HepG2 (cell line): Measurements from ENCODE around the gene UCKL1. TPM values are rescaled to one million over a fixed set of nuclear protein-coding genes. Genes with fewer than 3 reads are reported as not detected.

Source experiments
- ATAC-seq: fragments of 200-7000 bp; cut with Tn5 transposase; 3 replicates; pipeline ENCODE4 v1.9.1; 2020; ENCODE audit warnings: mild to moderate bottlenecking, moderate library complexity
- BruUV-seq: library from RNA; stranded (reverse); fragments of 400-500 nt; replicated peaks from 2 replicates; lab custom pipeline; 2021; lab: Mats Ljungman, UMichigan
- CTCF ChIA-PET: fragments of 300-600 bp; formaldehyde crosslinking; extraction: SDS; loops from one replicate; lab custom pipeline; 2021; ENCODE audit warnings: low total read pairs, inconsistent platforms, low intra/inter-chr PET ratio; lab: Yijun Ruan, JAX
- POLR2A ChIA-PET: fragments of 350-600 bp; sonication (Branson Sonifier 250); formaldehyde crosslinking; loops from one replicate; lab custom pipeline; 2020; ENCODE audit warnings: antibody characterized with exemption, inconsistent platforms; lab: Yijun Ruan, JAX
- DNase-seq: peaks from one replicate; pipeline ENCODE4 v3.0.0-alpha.2; 2015; ENCODE audit warnings: low spot score
- FAIRE-seq: peaks from 3 replicates; lab custom pipeline; 2011; peaks lifted over from hg19 to GRCh38; lab: Jason Lieb, UNC
- H2AFZ ChIP-seq: one replicate; pipeline ENCODE4 v1.6.1; 2011; ENCODE audit warnings: low read length, inconsistent platforms
- H3K27ac ChIP-seq: fragments of 300-600 bp; 3 replicates; pipeline ENCODE4 v1.8.0; 2011; ENCODE audit warnings: mixed run types, mild to moderate bottlenecking, mixed read lengths, low read length, inconsistent platforms; ENCODE audit not compliant: insufficient read depth; ENCODE audit errors: extremely low read length
- H3K27me3 ChIP-seq, 2 experiments: fragments of 200-600 bp in 1 of 2; 2 replicates in 1 of 2; 3 replicates in 1 of 2; pipeline versions ENCODE4 v1.6.0 to v1.8.0; 2011; ENCODE audit warnings: low read length in 2 of 2, mild to moderate bottlenecking in 2 of 2, moderate library complexity in 2 of 2, inconsistent platforms in 1 of 2; ENCODE audit not compliant: insufficient read depth in 2 of 2, control insufficient read depth in 1 of 2
- H3K36me3 ChIP-seq, 2 experiments: fragments of 200-600 bp in 1 of 2; replicated peaks in 1 of 2; 2 replicates in 1 of 2; 3 replicates in 1 of 2; pipeline versions ENCODE4 v1.5.1 to v1.8.0; 2011; ENCODE audit warnings: low read length in 2 of 2, inconsistent platforms in 1 of 2; ENCODE audit not compliant: insufficient read depth in 2 of 2, control insufficient read depth in 1 of 2
- H3K4me1 ChIP-seq: 2 replicates; pipeline ENCODE4 v1.5.1; 2012; ENCODE audit warnings: low read length, inconsistent platforms; ENCODE audit not compliant: insufficient read depth
- H3K4me2 ChIP-seq: 2 replicates; pipeline ENCODE4 v1.6.0; 2011; ENCODE audit warnings: low read depth, low read length, inconsistent platforms
- H3K4me3 ChIP-seq, 3 experiments: fragments of 200-600 bp in 1 of 3; sonication (generic), shearing (Covaris generic) in 1 of 3; replicated peaks in 1 of 3; 2 replicates each; pipeline ENCODE4 v1.5.1; 2011 to 2016; ENCODE audit warnings: low read length in 3 of 3, inconsistent platforms in 2 of 3, low read depth in 2 of 3, mild to moderate bottlenecking in 2 of 3, control low read depth in 1 of 3, mixed read lengths in 1 of 3; ENCODE audit not compliant: insufficient read depth in 1 of 3
- H3K79me2 ChIP-seq: one replicate; pipeline ENCODE4 v1.6.1; 2011; ENCODE audit warnings: low read length, inconsistent platforms; ENCODE audit not compliant: insufficient read depth
- H3K9ac ChIP-seq: 2 replicates; pipeline ENCODE4 v1.6.0; 2011; ENCODE audit warnings: mild to moderate bottlenecking, low read depth, low read length, inconsistent platforms; ENCODE audit not compliant: insufficient read depth
- H3K9me3 ChIP-seq: 2 replicates; pipeline ENCODE4 v1.5.1; 2012; ENCODE audit warnings: mild to moderate bottlenecking, low read length
- H4K20me1 ChIP-seq: 2 replicates; pipeline ENCODE4 v1.6.0; 2011; ENCODE audit warnings: inconsistent platforms, mild to moderate bottlenecking, low read length, moderate library complexity; ENCODE audit not compliant: insufficient read depth
- CCDC6 ChIP-seq: sonication (generic); formaldehyde crosslinking; IDR thresholded peaks from 2 replicates; pipeline ENCODE4 v1.8.1; 2022; ENCODE audit warnings: mild to moderate bottlenecking, missing genetic modification reagents, moderate library complexity
- ELK4 ChIP-seq: sonication (generic); formaldehyde crosslinking; IDR thresholded peaks from 2 replicates; pipeline ENCODE4 v1.9.0; 2021; ENCODE audit warnings: missing genetic modification reagents, borderline replicate concordance
- HDAC2 ChIP-seq: sonication (generic); formaldehyde crosslinking; IDR thresholded peaks from 2 replicates; pipeline ENCODE4 v1.4.0; 2020; ENCODE audit warnings: missing genetic modification reagents
- ISX ChIP-seq: sonication (generic); formaldehyde crosslinking; conservative IDR thresholded peaks from 2 replicates; pipeline ENCODE4 v1.5.0; 2020; ENCODE audit warnings: missing genetic modification reagents
- KMT2B ChIP-seq: IDR thresholded peaks from 2 replicates; pipeline ENCODE4 v1.6.1; 2016; ENCODE audit warnings: missing genetic modification reagents, missing compliant biosample characterization
- NCOA2 ChIP-seq: sonication (generic); formaldehyde crosslinking; IDR thresholded peaks from 2 replicates; pipeline ENCODE4 v1.8.0; 2022; ENCODE audit warnings: inconsistent platforms
- NFIB ChIP-seq: sonication (generic); formaldehyde crosslinking; IDR thresholded peaks from 2 replicates; pipeline ENCODE4 v1.9.0; 2021; ENCODE audit warnings: missing genetic modification reagents, mild to moderate bottlenecking, borderline replicate concordance
- ZNF124 ChIP-seq: sonication (generic); formaldehyde crosslinking; IDR thresholded peaks from 2 replicates; pipeline ENCODE4 v1.4.0; 2020; ENCODE audit warnings: missing genetic modification reagents
- ZNF143 ChIP-seq: sonication (generic); formaldehyde crosslinking; IDR thresholded peaks from 2 replicates; pipeline ENCODE4 v1.4.0; 2020; ENCODE audit warnings: missing genetic modification reagents
- ZNF556 ChIP-seq: sonication (generic); formaldehyde crosslinking; IDR thresholded peaks from 2 replicates; pipeline ENCODE4 v1.4.0; 2020; ENCODE audit warnings: mild to moderate bottlenecking, missing genetic modification reagents, borderline replicate concordance
- WGBS: methylation state at CpG from one replicate; pipeline ENCODE4 v1.1.6; 2017; ENCODE audit warnings: low lambda C conversion rate; 5-methylcytosine and 5-hydroxymethylcytosine counted together
- in situ Hi-C: cut with HindIII; loops from 2 replicates; pipeline ENCODE4 v1.10.0; 2017; ENCODE audit warnings: low pct_unique_long_range_greater_than_20kb; ENCODE audit not compliant: extremely low pct_ligation_motif_present
- intact Hi-C: fragments of 100-400 bp; cut with micrococcal nuclease; formaldehyde crosslinking; loops from one replicate; pipeline ENCODE4 v1.10.0; 2022; ENCODE audit not compliant: unreplicated experiment
- polyA plus RNA-seq, 8 experiments: library from polyadenylated mRNA; depleted of rRNA in 3 of 8; stranded (reverse) in 7 of 8; unstranded in 1 of 8; fragments of >200 nt; fragmentation: Illumina TruSeq in 4 of 8; extraction: Trizol in 4 of 8; gene quantifications; 2 replicates each; pipeline versions ENCODE4 v1.2.1 to v1.2.3, GENCODE V29; 2011 to 2016; ENCODE audit warnings: low read depth in 4 of 8, missing spikeins in 1 of 8, mixed read lengths in 1 of 8; ENCODE audit not compliant: insufficient read depth in 1 of 8
- total RNA-seq, 5 experiments: library from RNA; depleted of rRNA; stranded (reverse); fragments of >200 nt; fragmentation: Illumina TruSeq; extraction: Trizol; gene quantifications; 2 replicates each; pipeline ENCODE4 v1.2.3, GENCODE V29; 2016; ENCODE audit warnings: low read depth in 1 of 5
- TF ChIP-seq, protein P1 (sequence below), 2 experiments: sonication (generic) in 1 of 2; formaldehyde crosslinking in 1 of 2; IDR thresholded peaks; 2 replicates each; pipeline versions ENCODE4 v1.6.1 to v1.9.0; 2014 to 2022; ENCODE audit warnings: antibody characterized with exemption in 1 of 2, borderline replicate concordance in 1 of 2, inconsistent platforms in 1 of 2, low read depth in 1 of 2, missing genetic modification reagents in 1 of 2
- TF ChIP-seq, protein P2 (sequence below): sonication (generic); formaldehyde crosslinking; IDR thresholded peaks from 2 replicates; pipeline ENCODE4 v1.4.0; 2020; ENCODE audit warnings: mild to moderate bottlenecking, missing genetic modification reagents

Gene UCKL1
- total and polyA plus RNA-seq, 2 of the 13 experiments (the other 11 are each of a cell fraction or from before 2014, with no cell fraction given), result 50.2 to 126 TPM

GRCh38 chr20:63978319-63979228 lies 22.4 kb upstream of the UCKL1 start:
- Histone ChIP-seq H3K79me2 (peaks cover 22% of the 10 kb centered on the region), H3K9me3 (no peaks in the 10 kb centered on the region), H3K36me3 (peaks cover 5 to 12% of the 10 kb centered on the region in 2 experiments; a peak in 4 of 5 replicates), H4K20me1 (peaks cover 3% of the 10 kb centered on the region; the same call in 1 of the 2 replicates), H3K4me3 (peak overlapping the region; percentile 82 to 99 (median 95)), H3K9ac (peak overlapping the region; percentile 71), H3K4me2 (peak overlapping the region; percentile 99), H3K27ac (peak overlapping the region; percentile 62), H3K4me1 (peaks cover 43% of the 10 kb centered on the region), H3K27me3 (no peaks in the 10 kb centered on the region; a peak in 1 of 5 replicates), H2AFZ (no peak overlapping the region)
- FAIRE-seq (peak; percentile 72), ATAC-seq (peak; percentile 49), DNase-seq (peak; percentile 79)
- CTCF ChIA-PET, result interaction anchor here (1.3 to 3.2 kb wide), 2 partner anchors 69 to 79 kb away, joined by 5 to 33 read pairs; no protein-coding TSS in a partner anchor
- 7% methylated on average over 41 of the region's 52 CpGs for WGBS
- POLR2A ChIA-PET, result interaction anchor here (0.8 to 4.7 kb wide), 23 partner anchors 10 to 441 kb away, joined by 3 to 75 read pairs (median 11); partner anchors contain the start of genes ARFRP1, C20orf204, GMEB2 and LIME1
- in situ Hi-C loops (loop anchor here (5.0 kb wide), 1 partner anchor 79 kb away; no protein-coding TSS in a partner anchor), intact Hi-C loops (no loop called here)
- BruUV-seq, result no TSS peak
- TF ChIP-seq ISX (CRISPR knock-in tag) (peak; percentile 86; the same call in 1 of the 2 replicates), HDAC2 (CRISPR knock-in tag) (peak; percentile 89), ZNF556 (CRISPR knock-in tag) (peak; percentile 59), ELK4 (CRISPR knock-in tag) (0 out of 2 replicates have a peak, but pooled peaks have one; percentile 46), NFIB (CRISPR knock-in tag) (no peak), NCOA2 (peak; percentile 55; the same call in 1 of the 2 replicates), KMT2B (CRISPR knock-in tag) (peak; percentile 81), ZNF143 (CRISPR knock-in tag) (peak; percentile 66; the same call in 1 of the 2 replicates), ZNF124 (peak; percentile 86), CCDC6 (CRISPR knock-in tag) (peak; percentile 86)
- TF ChIP-seq, protein P1, sequence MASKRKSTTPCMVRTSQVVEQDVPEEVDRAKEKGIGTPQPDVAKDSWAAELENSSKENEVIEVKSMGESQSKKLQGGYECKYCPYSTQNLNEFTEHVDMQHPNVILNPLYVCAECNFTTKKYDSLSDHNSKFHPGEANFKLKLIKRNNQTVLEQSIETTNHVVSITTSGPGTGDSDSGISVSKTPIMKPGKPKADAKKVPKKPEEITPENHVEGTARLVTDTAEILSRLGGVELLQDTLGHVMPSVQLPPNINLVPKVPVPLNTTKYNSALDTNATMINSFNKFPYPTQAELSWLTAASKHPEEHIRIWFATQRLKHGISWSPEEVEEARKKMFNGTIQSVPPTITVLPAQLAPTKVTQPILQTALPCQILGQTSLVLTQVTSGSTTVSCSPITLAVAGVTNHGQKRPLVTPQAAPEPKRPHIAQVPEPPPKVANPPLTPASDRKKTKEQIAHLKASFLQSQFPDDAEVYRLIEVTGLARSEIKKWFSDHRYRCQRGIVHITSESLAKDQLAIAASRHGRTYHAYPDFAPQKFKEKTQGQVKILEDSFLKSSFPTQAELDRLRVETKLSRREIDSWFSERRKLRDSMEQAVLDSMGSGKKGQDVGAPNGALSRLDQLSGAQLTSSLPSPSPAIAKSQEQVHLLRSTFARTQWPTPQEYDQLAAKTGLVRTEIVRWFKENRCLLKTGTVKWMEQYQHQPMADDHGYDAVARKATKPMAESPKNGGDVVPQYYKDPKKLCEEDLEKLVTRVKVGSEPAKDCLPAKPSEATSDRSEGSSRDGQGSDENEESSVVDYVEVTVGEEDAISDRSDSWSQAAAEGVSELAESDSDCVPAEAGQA (IDR thresholded peaks at IDR 0.05; ENCODE audit: low read depth), result peak; percentile 63
- TF ChIP-seq, protein P1 (CRISPR knock-in tag; IDR thresholded peaks at IDR 0.05; ENCODE audit: borderline replicate concordance), result 0 out of 2 replicates have a peak, but pooled peaks have one; percentile 22
- TF ChIP-seq, protein P2, sequence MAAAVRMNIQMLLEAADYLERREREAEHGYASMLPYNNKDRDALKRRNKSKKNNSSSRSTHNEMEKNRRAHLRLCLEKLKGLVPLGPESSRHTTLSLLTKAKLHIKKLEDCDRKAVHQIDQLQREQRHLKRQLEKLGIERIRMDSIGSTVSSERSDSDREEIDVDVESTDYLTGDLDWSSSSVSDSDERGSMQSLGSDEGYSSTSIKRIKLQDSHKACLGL (CRISPR knock-in tag), result peak; percentile 71; the same call in 1 of the 2 replicates
